ENCODE results near the gene ZSCAN10. TPM values are rescaled to one million over a fixed set of nuclear protein-coding genes. Genes with fewer than 3 reads are reported as not detected.

Gene ZSCAN10
- total RNA-seq, 1 experiment from 2014 or later: 0.76 TPM

DNA sequence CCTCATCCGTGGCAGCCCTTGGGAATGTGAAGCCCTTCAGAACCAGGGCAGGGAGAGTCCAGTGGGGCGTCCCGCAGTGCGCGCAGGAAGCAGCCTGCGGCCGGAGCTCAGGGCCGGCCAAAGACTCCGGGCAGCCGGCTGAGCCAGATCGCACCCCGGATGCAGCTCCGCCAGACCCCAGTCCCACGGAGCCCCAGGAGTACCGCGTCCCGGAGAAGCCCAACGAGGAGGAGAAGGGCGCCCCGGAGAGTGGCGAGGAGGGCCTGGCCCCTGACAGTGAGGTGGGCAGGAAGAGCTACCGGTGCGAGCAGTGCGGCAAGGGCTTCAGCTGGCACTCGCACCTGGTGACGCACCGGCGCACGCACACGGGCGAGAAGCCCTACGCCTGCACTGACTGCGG, 20.2 kb upstream of the ZSCAN10 start:
- H3K4me1 ChIP-seq (ENCODE audit: control insufficient read depth in 1 of 2, insufficient read depth in 2 of 2, low read length in 2 of 2): peaks cover 5 to 8% of the 10 kb centered on the region in 2 experiments; a peak in 3 of 4 replicates
- intact Hi-C loops (cut with micrococcal nuclease): no loop called here
- CTCF ChIA-PET: interaction anchor here (1.8 kb wide), 1 partner anchor 10 kb away, joined by 5 read pairs; no protein-coding TSS in a partner anchor
- no TSS peak for BruUV-seq (replicated peaks)
- no peaks in the 10 kb centered on the region for H4K20me1 ChIP-seq (ENCODE audit: insufficient read depth)
- no peak overlapping the region for H3K9ac ChIP-seq (ENCODE audit: low read length)
- H3K79me2 ChIP-seq (ENCODE audit: insufficient read depth, low read length): no peaks in the 10 kb centered on the region
- H3K9me3 ChIP-seq (ENCODE audit: control insufficient read depth in 1 of 2, insufficient read depth in 1 of 2, low read depth in 1 of 2, low read length in 2 of 2): no peaks in the 10 kb centered on the region
- POLR2A ChIA-PET: no interaction called here
- no peaks in the 10 kb centered on the region for H3K27me3 ChIP-seq (ENCODE audit: insufficient read depth, low read length)
- no peak for TF ChIP-seq YY1 (IDR thresholded peaks at IDR 0.05; ENCODE audit: extremely low read depth, insufficient replicate concordance, low read depth, low read length)
- ATAC-seq: no peak
- no peaks in the 10 kb centered on the region for H3K9me2 ChIP-seq (ENCODE audit: insufficient read depth)
- H3K36me3 ChIP-seq (ENCODE audit: control insufficient read depth in 1 of 2, insufficient read depth in 2 of 2, low read length in 2 of 2): peaks cover 5 to 9% of the 10 kb centered on the region in 2 experiments; a peak in 3 of 4 replicates
- no peak overlapping the region for H3K27ac ChIP-seq (ENCODE audit: low read depth, low read length)
- RAD21 ChIA-PET (ENCODE audit: low non-redundant PET in 1 of 2, low total read pairs in 2 of 2, uncharacterized antibody in 2 of 2, unreplicated experiment in 2 of 2): no interaction called here
- no peak overlapping the region for H2AFZ ChIP-seq (ENCODE audit: low read depth, low read length, poor library complexity, severe bottlenecking)
- no peak overlapping the region for H3K4me3 ChIP-seq (replicated peaks in 1 of 2; ENCODE audit: low read depth in 1 of 2, low read length in 2 of 2)
- no peak for DNase-seq (ENCODE audit: low read depth, low spot score)
- no peak overlapping the region for H3K4me2 ChIP-seq (ENCODE audit: low read length)

DNA sequence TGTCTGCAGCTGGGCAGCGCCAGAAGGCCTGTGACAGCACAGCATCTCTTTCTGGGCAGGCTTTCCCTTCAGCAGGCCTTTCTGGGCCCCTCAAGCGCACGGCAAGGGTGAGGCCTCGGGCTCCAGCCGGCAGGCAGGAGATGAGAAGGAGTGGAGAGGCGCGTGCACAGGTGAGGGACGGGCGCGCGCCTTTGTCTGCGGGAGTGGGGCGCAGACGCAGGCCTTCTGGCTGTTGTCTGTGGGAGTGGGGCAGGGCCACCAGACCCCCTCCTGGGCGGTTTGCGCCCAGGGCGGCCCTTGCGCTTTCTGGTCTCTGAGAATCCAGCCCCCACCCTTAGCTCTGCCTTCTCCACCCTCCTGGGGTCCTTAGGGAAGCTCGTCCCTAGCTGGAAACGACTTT, 19.8 kb upstream of the ZSCAN10 start:
- peaks cover 5 to 9% of the 10 kb centered on the region in 2 experiments; a peak in 3 of 4 replicates for H3K36me3 ChIP-seq (ENCODE audit: control insufficient read depth in 1 of 2, insufficient read depth in 2 of 2, low read length in 2 of 2)
- BruUV-seq (replicated peaks): no TSS peak
- H3K4me3 ChIP-seq (replicated peaks in 1 of 2; ENCODE audit: low read depth in 1 of 2, low read length in 2 of 2): no peak overlapping the region
- no peaks in the 10 kb centered on the region for H4K20me1 ChIP-seq (ENCODE audit: insufficient read depth)
- no peak overlapping the region for H3K9ac ChIP-seq (ENCODE audit: low read length)
- no peak for TF ChIP-seq SP1 (IDR thresholded peaks at IDR 0.05; ENCODE audit: low read depth)
- no peak for TF ChIP-seq FOSL1 (IDR thresholded peaks at IDR 0.05; ENCODE audit: low read depth)
- TF ChIP-seq ZNF274 (IDR thresholded peaks at IDR 0.05; ENCODE audit: low read depth, low read length): no peak
- TF ChIP-seq, protein P1, sequence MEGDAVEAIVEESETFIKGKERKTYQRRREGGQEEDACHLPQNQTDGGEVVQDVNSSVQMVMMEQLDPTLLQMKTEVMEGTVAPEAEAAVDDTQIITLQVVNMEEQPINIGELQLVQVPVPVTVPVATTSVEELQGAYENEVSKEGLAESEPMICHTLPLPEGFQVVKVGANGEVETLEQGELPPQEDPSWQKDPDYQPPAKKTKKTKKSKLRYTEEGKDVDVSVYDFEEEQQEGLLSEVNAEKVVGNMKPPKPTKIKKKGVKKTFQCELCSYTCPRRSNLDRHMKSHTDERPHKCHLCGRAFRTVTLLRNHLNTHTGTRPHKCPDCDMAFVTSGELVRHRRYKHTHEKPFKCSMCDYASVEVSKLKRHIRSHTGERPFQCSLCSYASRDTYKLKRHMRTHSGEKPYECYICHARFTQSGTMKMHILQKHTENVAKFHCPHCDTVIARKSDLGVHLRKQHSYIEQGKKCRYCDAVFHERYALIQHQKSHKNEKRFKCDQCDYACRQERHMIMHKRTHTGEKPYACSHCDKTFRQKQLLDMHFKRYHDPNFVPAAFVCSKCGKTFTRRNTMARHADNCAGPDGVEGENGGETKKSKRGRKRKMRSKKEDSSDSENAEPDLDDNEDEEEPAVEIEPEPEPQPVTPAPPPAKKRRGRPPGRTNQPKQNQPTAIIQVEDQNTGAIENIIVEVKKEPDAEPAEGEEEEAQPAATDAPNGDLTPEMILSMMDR (IDR thresholded peaks at IDR 0.05 in 2 of 3, conservative IDR thresholded peaks at IDR 0.05 in 1 of 3; ENCODE audit: borderline replicate concordance in 1 of 3, insufficient read depth in 1 of 3, low read depth in 2 of 3, low read length in 2 of 3): no peak
- TF ChIP-seq EZH2phosphoT487 (IDR thresholded peaks at IDR 0.05; ENCODE audit: borderline replicate concordance): no peak
- no peak for TF ChIP-seq SIN3A (IDR thresholded peaks at IDR 0.05; ENCODE audit: low read depth)
- TF ChIP-seq ELF1 (IDR thresholded peaks at IDR 0.05; ENCODE audit: borderline replicate concordance, low read depth): no peak
- TF ChIP-seq CEBPB (IDR thresholded peaks at IDR 0.05; ENCODE audit: low read depth): no peak
- no peak for TF ChIP-seq RAD21 (IDR thresholded peaks at IDR 0.05; ENCODE audit: low read depth)
- TF ChIP-seq, protein P2, sequence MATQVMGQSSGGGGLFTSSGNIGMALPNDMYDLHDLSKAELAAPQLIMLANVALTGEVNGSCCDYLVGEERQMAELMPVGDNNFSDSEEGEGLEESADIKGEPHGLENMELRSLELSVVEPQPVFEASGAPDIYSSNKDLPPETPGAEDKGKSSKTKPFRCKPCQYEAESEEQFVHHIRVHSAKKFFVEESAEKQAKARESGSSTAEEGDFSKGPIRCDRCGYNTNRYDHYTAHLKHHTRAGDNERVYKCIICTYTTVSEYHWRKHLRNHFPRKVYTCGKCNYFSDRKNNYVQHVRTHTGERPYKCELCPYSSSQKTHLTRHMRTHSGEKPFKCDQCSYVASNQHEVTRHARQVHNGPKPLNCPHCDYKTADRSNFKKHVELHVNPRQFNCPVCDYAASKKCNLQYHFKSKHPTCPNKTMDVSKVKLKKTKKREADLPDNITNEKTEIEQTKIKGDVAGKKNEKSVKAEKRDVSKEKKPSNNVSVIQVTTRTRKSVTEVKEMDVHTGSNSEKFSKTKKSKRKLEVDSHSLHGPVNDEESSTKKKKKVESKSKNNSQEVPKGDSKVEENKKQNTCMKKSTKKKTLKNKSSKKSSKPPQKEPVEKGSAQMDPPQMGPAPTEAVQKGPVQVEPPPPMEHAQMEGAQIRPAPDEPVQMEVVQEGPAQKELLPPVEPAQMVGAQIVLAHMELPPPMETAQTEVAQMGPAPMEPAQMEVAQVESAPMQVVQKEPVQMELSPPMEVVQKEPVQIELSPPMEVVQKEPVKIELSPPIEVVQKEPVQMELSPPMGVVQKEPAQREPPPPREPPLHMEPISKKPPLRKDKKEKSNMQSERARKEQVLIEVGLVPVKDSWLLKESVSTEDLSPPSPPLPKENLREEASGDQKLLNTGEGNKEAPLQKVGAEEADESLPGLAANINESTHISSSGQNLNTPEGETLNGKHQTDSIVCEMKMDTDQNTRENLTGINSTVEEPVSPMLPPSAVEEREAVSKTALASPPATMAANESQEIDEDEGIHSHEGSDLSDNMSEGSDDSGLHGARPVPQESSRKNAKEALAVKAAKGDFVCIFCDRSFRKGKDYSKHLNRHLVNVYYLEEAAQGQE (IDR thresholded peaks at IDR 0.05; ENCODE audit: low read depth): no peak
- TF ChIP-seq SRF (IDR thresholded peaks at IDR 0.05; ENCODE audit: low read depth): no peak
- TF ChIP-seq EZH2 (IDR thresholded peaks at IDR 0.05): no peak
- TF ChIP-seq ZFX (IDR thresholded peaks at IDR 0.05): no peak
- TF ChIP-seq POLR2AphosphoS5 (IDR thresholded peaks at IDR 0.05; ENCODE audit: low read depth, low read length): no peak
- RAD21 ChIA-PET (ENCODE audit: low non-redundant PET in 1 of 2, low total read pairs in 2 of 2, uncharacterized antibody in 2 of 2, unreplicated experiment in 2 of 2): no interaction called here
- CTCF ChIA-PET: no interaction called here
- H3K9me3 ChIP-seq (ENCODE audit: control insufficient read depth in 1 of 2, insufficient read depth in 1 of 2, low read depth in 1 of 2, low read length in 2 of 2): no peaks in the 10 kb centered on the region
- H3K27me3 ChIP-seq (ENCODE audit: insufficient read depth, low read length): no peaks in the 10 kb centered on the region
- H3K4me1 ChIP-seq (ENCODE audit: control insufficient read depth in 1 of 2, insufficient read depth in 2 of 2, low read length in 2 of 2): peaks cover 6 to 9% of the 10 kb centered on the region in 2 experiments; a peak in 3 of 4 replicates
- POLR2A ChIA-PET: no interaction called here
- DNase-seq (ENCODE audit: low read depth, low spot score) (no peak), ATAC-seq (no peak)
- no peak overlapping the region for H2AFZ ChIP-seq (ENCODE audit: low read depth, low read length, poor library complexity, severe bottlenecking)
- H3K27ac ChIP-seq (ENCODE audit: low read depth, low read length): no peak overlapping the region
- no peaks in the 10 kb centered on the region for H3K79me2 ChIP-seq (ENCODE audit: insufficient read depth, low read length)
- no peaks in the 10 kb centered on the region for H3K9me2 ChIP-seq (ENCODE audit: insufficient read depth)
- no peak overlapping the region for H3K4me2 ChIP-seq (ENCODE audit: low read length)
- intact Hi-C loops (cut with micrococcal nuclease): no loop called here

Data from HCT116 (cell line).